Measurements from ENCODE around the gene MSANTD7. TPM values are rescaled to one million over a fixed set of nuclear protein-coding genes. Genes with fewer than 3 reads are reported as not detected.
A peak's percentile ranks its signal among the peaks of the same experiment; 100 is the strongest.

The MSANTD7 gene
- total RNA-seq, 1 donor from 2014 or later: 13.8 TPM

- Mint-ChIP-seq H3K27ac (ENCODE audit: unreplicated experiment) (no peak overlapping the region), H3K36me3 (ENCODE audit: unreplicated experiment) (peaks cover 36% of the 10 kb centered on the region), H3K4me1 (ENCODE audit: unreplicated experiment) (no peaks in the 10 kb centered on the region), H3K27me3 (ENCODE audit: unreplicated experiment) (no peaks in the 10 kb centered on the region), H3K9me3 (ENCODE audit: unreplicated experiment) (no peaks in the 10 kb centered on the region), H3K4me3 (ENCODE audit: unreplicated experiment) (no peak overlapping the region)
- DNase-seq (ENCODE audit: extremely low spot score, unreplicated experiment): no peak
- no peak for TF ChIP-seq CTCF (IDR thresholded peaks at IDR 0.05)
These were observed 14.1 kb downstream of the MSANTD7 start for GRCh38 chr10:14852236-14852635.

GRCh38 chr10:14855453-14855852 lies 17.3 kb downstream of the MSANTD7 start:
- Mint-ChIP-seq H3K4me3 (ENCODE audit: unreplicated experiment) (no peak overlapping the region), H3K4me1 (ENCODE audit: unreplicated experiment) (no peaks in the 10 kb centered on the region), H3K27ac (ENCODE audit: unreplicated experiment) (no peak overlapping the region), H3K27me3 (ENCODE audit: unreplicated experiment) (no peaks in the 10 kb centered on the region), H3K9me3 (ENCODE audit: unreplicated experiment) (no peaks in the 10 kb centered on the region), H3K36me3 (ENCODE audit: unreplicated experiment) (peaks cover 41% of the 10 kb centered on the region)
- no peak for TF ChIP-seq CTCF (IDR thresholded peaks at IDR 0.05)
- no peak for DNase-seq (ENCODE audit: extremely low spot score, unreplicated experiment)

- Mint-ChIP-seq H3K36me3 (ENCODE audit: unreplicated experiment) (peaks cover 26% of the 10 kb centered on the region), H3K27ac (ENCODE audit: unreplicated experiment) (no peak overlapping the region)
- no peak for DNase-seq (ENCODE audit: extremely low spot score, unreplicated experiment)
These were observed 20.3 kb downstream of the MSANTD7 start for GRCh38 chr10:14858338-14858960.

GRCh38 chr10:14859043-14859442 lies 20.9 kb downstream of the MSANTD7 start:
- TF ChIP-seq CTCF (IDR thresholded peaks at IDR 0.05): no peak
- Mint-ChIP-seq H3K36me3 (ENCODE audit: unreplicated experiment) (peaks cover 23% of the 10 kb centered on the region), H3K27ac (ENCODE audit: unreplicated experiment) (no peak overlapping the region)

More at GRCh38 chr10:14858338-14858960, 20.3 kb downstream of the MSANTD7 start:
- Mint-ChIP-seq H3K27me3 (ENCODE audit: unreplicated experiment) (no peaks in the 10 kb centered on the region), H3K4me1 (ENCODE audit: unreplicated experiment) (no peaks in the 10 kb centered on the region), H3K9me3 (ENCODE audit: unreplicated experiment) (no peaks in the 10 kb centered on the region), H3K4me3 (ENCODE audit: unreplicated experiment) (no peak overlapping the region)
- TF ChIP-seq CTCF (IDR thresholded peaks at IDR 0.05): no peak

GRCh38 chr10:14859775-14860174 lies 21.7 kb downstream of the MSANTD7 start:
- no peak for DNase-seq (ENCODE audit: extremely low spot score, unreplicated experiment)
- TF ChIP-seq CTCF (IDR thresholded peaks at IDR 0.05): no peak

More at GRCh38 chr10:14859043-14859442, 20.9 kb downstream of the MSANTD7 start:
- no peak for DNase-seq (ENCODE audit: extremely low spot score, unreplicated experiment)
- no peaks in the 10 kb centered on the region for H3K4me1 Mint-ChIP-seq (ENCODE audit: unreplicated experiment)
- no peaks in the 10 kb centered on the region for H3K9me3 Mint-ChIP-seq (ENCODE audit: unreplicated experiment)
- H3K4me3 Mint-ChIP-seq (ENCODE audit: unreplicated experiment): no peak overlapping the region
- no peaks in the 10 kb centered on the region for H3K27me3 Mint-ChIP-seq (ENCODE audit: unreplicated experiment)

More at GRCh38 chr10:14859775-14860174, 21.7 kb downstream of the MSANTD7 start:
- Mint-ChIP-seq H3K9me3 (ENCODE audit: unreplicated experiment) (no peaks in the 10 kb centered on the region), H3K27ac (ENCODE audit: unreplicated experiment) (peak overlapping the region; percentile 29), H3K27me3 (ENCODE audit: unreplicated experiment) (no peaks in the 10 kb centered on the region), H3K4me1 (ENCODE audit: unreplicated experiment) (no peaks in the 10 kb centered on the region), H3K4me3 (ENCODE audit: unreplicated experiment) (no peak overlapping the region), H3K36me3 (ENCODE audit: unreplicated experiment) (peaks cover 17% of the 10 kb centered on the region)
